GM12878 (cell line): ENCODE data around the gene CDX1. TPM values are rescaled to one million over a fixed set of nuclear protein-coding genes. Genes with fewer than 3 reads are reported as not detected.

ENCODE experiments used
- ATAC-seq: fragments of 200-7000 bp; cut with Tn5 transposase; 3 replicates; pipeline ENCODE4 v1.9.1; 2020; ENCODE audit warnings: mild to moderate bottlenecking, moderate library complexity
- BruUV-seq: library from RNA; stranded (reverse); fragments of 400-500 nt; replicated peaks from 2 replicates; lab custom pipeline; 2021; lab: Mats Ljungman, UMichigan
- CTCF ChIA-PET: fragments of 300-600 bp; sonication (Branson Sonifier 250); formaldehyde crosslinking; extraction: SDS; loops from one replicate; lab custom pipeline; 2021; ENCODE audit warnings: inconsistent platforms; lab: Yijun Ruan, JAX
- POLR2A ChIA-PET: fragments of 350-600 bp; formaldehyde crosslinking; extraction: SDS; loops from one replicate; lab custom pipeline; 2021; ENCODE audit warnings: inconsistent platforms; lab: Charles Lee
- RAD21 ChIA-PET: fragments of 300-600 bp; sonication (Branson Sonifier 250); formaldehyde crosslinking; loops from one replicate; lab custom pipeline; 2023; ENCODE audit warnings: antibody characterized with exemption; ENCODE audit not compliant: unreplicated experiment; lab: Charles Lee
- SMC1A ChIA-PET: fragments of 300-600 bp; sonication (Branson Sonifier 250); formaldehyde crosslinking; loops from one replicate; lab custom pipeline; 2023; ENCODE audit not compliant: unreplicated experiment, uncharacterized antibody; lab: Charles Lee
- DNase-seq: peaks from one replicate; pipeline ENCODE4 v3.0.0-alpha.2; 2011; ENCODE audit warnings: low read depth, low spot score
- FAIRE-seq: peaks from 3 replicates; lab custom pipeline; 2011; peaks lifted over from hg19 to GRCh38; lab: Jason Lieb, UNC
- H2AFZ ChIP-seq: 2 replicates; pipeline ENCODE4 v1.6.0; 2011; ENCODE audit warnings: low read depth, low read length, control low read depth; ENCODE audit not compliant: control insufficient read depth
- H3K27ac ChIP-seq: 2 replicates; pipeline ENCODE4 v1.5.1; 2011; ENCODE audit warnings: control low read depth; ENCODE audit not compliant: control insufficient read depth, insufficient read depth
- H3K27me3 ChIP-seq, 2 experiments: replicated peaks in 1 of 2; 2 replicates each; pipeline versions ENCODE4 v1.6.0 to v1.6.1; 2011; ENCODE audit warnings: low read length in 1 of 2; ENCODE audit not compliant: control insufficient read depth in 2 of 2, insufficient read depth in 2 of 2
- H3K36me3 ChIP-seq, 2 experiments: 2 replicates each; pipeline ENCODE4 v1.5.1; 2011; ENCODE audit warnings: low read length in 1 of 2; ENCODE audit not compliant: control insufficient read depth in 2 of 2, insufficient read depth in 2 of 2
- H3K4me1 ChIP-seq: 2 replicates; pipeline ENCODE4 v1.6.1; 2011; ENCODE audit warnings: mild to moderate bottlenecking, low read length, moderate library complexity, mixed read lengths; ENCODE audit not compliant: control insufficient read depth, insufficient read depth
- H3K4me2 ChIP-seq: 2 replicates; pipeline ENCODE4 v1.6.0; 2011; ENCODE audit warnings: control low read depth; ENCODE audit not compliant: control insufficient read depth, insufficient read depth
- H3K4me3 ChIP-seq: fragments of 200-600 bp; sonication (generic); 2 replicates; pipeline ENCODE4 v1.5.1; 2016
- H3K79me2 ChIP-seq: 2 replicates; pipeline ENCODE4 v1.6.0; 2011; ENCODE audit warnings: low read length; ENCODE audit not compliant: control insufficient read depth, insufficient read depth
- H3K9ac ChIP-seq: 2 replicates; pipeline ENCODE4 v1.8.0; 2011; ENCODE audit warnings: low read length, control low read depth, mixed read lengths; ENCODE audit not compliant: control insufficient read depth, insufficient read depth
- H3K9me3 ChIP-seq: replicated peaks from 3 replicates; pipeline ENCODE4 v1.5.1; 2011; ENCODE audit warnings: mild to moderate bottlenecking, low read length; ENCODE audit not compliant: control insufficient read depth, insufficient read depth
- H4K20me1 ChIP-seq: 2 replicates; pipeline ENCODE4 v1.6.0; 2011; ENCODE audit not compliant: control insufficient read depth, insufficient read depth
- CBX3 ChIP-seq: fragments of 200-600 bp; sonication (generic); IDR thresholded peaks from 2 replicates; pipeline ENCODE4 v1.6.1; 2016; ENCODE audit warnings: low read depth, borderline replicate concordance
- HDAC6 ChIP-seq: fragments of 200-600 bp; sonication (generic); IDR thresholded peaks from one replicate; pipeline ENCODE4 v1.8.0; 2017; ENCODE audit warnings: antibody characterized with exemption; ENCODE audit not compliant: unreplicated experiment
- SMAD1 ChIP-seq: fragments of 450-650 bp; IDR thresholded peaks from 2 replicates; pipeline ENCODE4 v1.6.1; 2018; ENCODE audit warnings: mild to moderate bottlenecking, low read depth; ENCODE audit not compliant: partially characterized antibody
- SREBF1 ChIP-seq: IDR thresholded peaks from 2 replicates; pipeline ENCODE4 v1.6.1; 2012; ENCODE audit warnings: mild to moderate bottlenecking, low read length
- SUPT20H ChIP-seq: IDR thresholded peaks from 2 replicates; pipeline ENCODE4 v1.6.1; 2011; ENCODE audit warnings: low read depth, mild to moderate bottlenecking, low read length, moderate library complexity, borderline replicate concordance; ENCODE audit not compliant: control insufficient read depth
- SUZ12 ChIP-seq: fragments of 200-600 bp; sonication (generic); IDR thresholded peaks from one replicate; pipeline ENCODE4 v1.6.1; 2018; ENCODE audit warnings: antibody characterized with exemption, mild to moderate bottlenecking; ENCODE audit not compliant: unreplicated experiment
- ZNF207 ChIP-seq: fragments of 450-650 bp; IDR thresholded peaks from 2 replicates; pipeline ENCODE4 v1.6.1; 2014; ENCODE audit warnings: antibody characterized with exemption, mild to moderate bottlenecking, borderline replicate concordance
- ZNF24 ChIP-seq: fragments of 450-650 bp; IDR thresholded peaks from 2 replicates; pipeline ENCODE4 v1.6.1; 2017; ENCODE audit warnings: antibody characterized with exemption, mild to moderate bottlenecking
- WGBS: methylation state at CpG from one replicate; pipeline ENCODE4 v1.1.6; 2016; ENCODE audit warnings: low lambda C conversion rate; ENCODE audit not compliant: insufficient replicate concordance, insufficient coverage; ENCODE audit errors: missing lambda C conversion rate; 5-methylcytosine and 5-hydroxymethylcytosine counted together
- in situ Hi-C: fragments of 300-500 bp; cut with MboI; formaldehyde crosslinking; loops from 9 replicates; pipeline ENCODE4 v1.14.3; 2018; ENCODE audit warnings: mixed read lengths
- intact Hi-C: fragments of 100-400 bp; cut with micrococcal nuclease; formaldehyde crosslinking; loops from one replicate; pipeline ENCODE4 v1.14.2; 2022; ENCODE audit not compliant: unreplicated experiment
- polyA plus RNA-seq, 11 experiments: library from polyadenylated mRNA; depleted of rRNA in 4 of 11; unstranded in 6 of 11; stranded (reverse) in 5 of 11; fragments of >200 nt; fragmentation: Nextera tagmentation in 4 of 11; fragmentation: Illumina TruSeq in 1 of 11; extraction: Ambion mirVana in 4 of 11; extraction: Trizol in 1 of 11; gene quantifications; 1 replicate in 1 of 11; 2 replicates in 10 of 11; pipeline versions ENCODE4 v1.2.1 to v1.2.3, GENCODE V29; 2011 to 2016; ENCODE audit warnings: inconsistent platforms in 2 of 11, missing spikeins in 2 of 11, low read depth in 1 of 11
- total RNA-seq, 4 experiments: library from RNA; depleted of rRNA in 3 of 4; stranded (reverse); fragments of >200 nt in 3 of 4; fragmentation: Illumina TruSeq in 1 of 4; extraction: Trizol in 1 of 4; gene quantifications; 2 replicates each; pipeline versions ENCODE4 v1.2.1 to v1.2.3, GENCODE V29; 2013 to 2021
- TF ChIP-seq, protein P1 (sequence below): fragments of 150-350 bp; IDR thresholded peaks from 2 replicates; pipeline ENCODE4 v1.6.1; 2014; ENCODE audit warnings: mild to moderate bottlenecking, low read depth, low read length
- TF ChIP-seq, protein P2 (sequence below): IDR thresholded peaks from 2 replicates; pipeline ENCODE4 v1.6.1; 2012; ENCODE audit warnings: low read length, inconsistent platforms

CDX1 gene
- total and polyA plus RNA-seq, 10 of the 15 experiments (the other 5 are each of a cell fraction or from before 2014, with no cell fraction given): not detected

DNA sequence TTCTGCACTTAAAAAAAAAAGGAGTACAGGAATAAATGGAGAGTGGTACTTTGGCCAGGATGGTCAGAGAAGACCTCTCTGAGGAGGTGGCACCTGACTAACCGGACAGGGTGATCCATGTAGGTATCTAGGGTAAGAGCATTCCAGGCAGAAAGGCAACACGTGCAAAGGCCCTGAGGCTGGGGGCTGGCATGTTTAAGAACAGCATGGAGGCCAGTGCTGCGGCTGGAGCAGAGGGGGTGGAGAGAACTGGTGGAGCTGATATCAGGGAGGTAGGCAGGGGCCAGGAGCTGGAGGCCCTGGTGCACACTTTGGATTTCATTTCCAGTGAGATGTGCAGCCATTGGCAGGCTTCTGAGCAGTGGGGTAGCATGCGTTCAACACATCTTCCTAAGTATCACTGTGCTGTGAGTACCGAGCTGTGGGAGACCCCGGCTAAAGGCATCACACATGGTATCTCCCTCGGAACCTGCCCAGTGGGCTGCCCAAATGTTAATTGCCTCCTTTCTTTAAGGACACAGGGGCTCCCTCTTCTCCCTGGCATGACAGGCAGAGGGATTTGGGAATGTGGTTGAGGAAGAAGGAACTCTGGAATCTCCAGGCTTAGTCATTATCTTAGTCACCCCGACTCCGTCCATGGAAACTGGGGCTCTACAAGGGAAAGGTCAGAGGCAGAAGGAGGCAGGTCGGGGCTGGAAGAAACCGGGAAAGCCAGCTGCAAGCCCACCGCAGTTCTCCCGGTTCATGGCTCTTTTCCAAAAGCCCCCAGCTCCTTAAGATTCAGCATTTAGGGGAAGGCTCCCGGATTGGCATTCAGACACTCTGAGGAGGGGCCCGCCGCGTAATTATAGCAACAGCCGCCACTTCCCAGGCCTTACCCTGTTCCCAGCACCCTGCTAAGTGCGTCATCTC is 41.9 kb downstream of the CDX1 start:
- RAD21 ChIA-PET: interaction anchor here (1.1 kb wide), 1 partner anchor 80 kb away, joined by 3 read pairs; no protein-coding TSS in a partner anchor
- WGBS: 33% methylated on average over 19 of the region's 19 CpGs

More for the DNA sequence above, 41.9 kb downstream of the CDX1 start:
- intact Hi-C loops (no loop called here), in situ Hi-C loops (no loop called here)
- SMC1A ChIA-PET: interaction anchor here (1.0 kb wide), 1 partner anchor 46 kb away, joined by 3 read pairs; no protein-coding TSS in a partner anchor
- no peak overlapping the region for H3K4me3 ChIP-seq
- H4K20me1 ChIP-seq: no peaks in the 10 kb centered on the region
- peaks cover 0 to 3% of the 10 kb centered on the region in 2 experiments; a peak in 2 of 4 replicates for H3K27me3 ChIP-seq
- FAIRE-seq: no peak
- H3K9me3 ChIP-seq: no peaks in the 10 kb centered on the region
- H3K79me2 ChIP-seq: no peaks in the 10 kb centered on the region
- no peaks in the 10 kb centered on the region for H3K36me3 ChIP-seq
- H3K4me1 ChIP-seq: no peaks in the 10 kb centered on the region
- no peak overlapping the region for H3K27ac ChIP-seq
- H3K9ac ChIP-seq: no peak overlapping the region
- TF ChIP-seq ZNF24 (no peak), CBX3 (no peak), SREBF1 (no peak), SUZ12 (no peak), HDAC6 (no peak), SUPT20H (no peak), ZNF207 (no peak), SMAD1 (no peak)
- TF ChIP-seq, protein P1, sequence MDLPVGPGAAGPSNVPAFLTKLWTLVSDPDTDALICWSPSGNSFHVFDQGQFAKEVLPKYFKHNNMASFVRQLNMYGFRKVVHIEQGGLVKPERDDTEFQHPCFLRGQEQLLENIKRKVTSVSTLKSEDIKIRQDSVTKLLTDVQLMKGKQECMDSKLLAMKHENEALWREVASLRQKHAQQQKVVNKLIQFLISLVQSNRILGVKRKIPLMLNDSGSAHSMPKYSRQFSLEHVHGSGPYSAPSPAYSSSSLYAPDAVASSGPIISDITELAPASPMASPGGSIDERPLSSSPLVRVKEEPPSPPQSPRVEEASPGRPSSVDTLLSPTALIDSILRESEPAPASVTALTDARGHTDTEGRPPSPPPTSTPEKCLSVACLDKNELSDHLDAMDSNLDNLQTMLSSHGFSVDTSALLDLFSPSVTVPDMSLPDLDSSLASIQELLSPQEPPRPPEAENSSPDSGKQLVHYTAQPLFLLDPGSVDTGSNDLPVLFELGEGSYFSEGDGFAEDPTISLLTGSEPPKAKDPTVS: no peak
- TF ChIP-seq, protein P2, sequence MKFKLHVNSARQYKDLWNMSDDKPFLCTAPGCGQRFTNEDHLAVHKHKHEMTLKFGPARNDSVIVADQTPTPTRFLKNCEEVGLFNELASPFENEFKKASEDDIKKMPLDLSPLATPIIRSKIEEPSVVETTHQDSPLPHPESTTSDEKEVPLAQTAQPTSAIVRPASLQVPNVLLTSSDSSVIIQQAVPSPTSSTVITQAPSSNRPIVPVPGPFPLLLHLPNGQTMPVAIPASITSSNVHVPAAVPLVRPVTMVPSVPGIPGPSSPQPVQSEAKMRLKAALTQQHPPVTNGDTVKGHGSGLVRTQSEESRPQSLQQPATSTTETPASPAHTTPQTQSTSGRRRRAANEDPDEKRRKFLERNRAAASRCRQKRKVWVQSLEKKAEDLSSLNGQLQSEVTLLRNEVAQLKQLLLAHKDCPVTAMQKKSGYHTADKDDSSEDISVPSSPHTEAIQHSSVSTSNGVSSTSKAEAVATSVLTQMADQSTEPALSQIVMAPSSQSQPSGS: no peak
- TF ChIP-seq, all 136 proteins: peak for 0
- ChIA-PET CTCF (interaction anchor here (0.7 to 3.2 kb wide), 3 partner anchors 10 to 47 kb away, joined by 3 to 12 read pairs (median 11); no protein-coding TSS in a partner anchor), POLR2A (no interaction called here)
- no peak overlapping the region for H3K4me2 ChIP-seq
- no peak overlapping the region for H2AFZ ChIP-seq
- ATAC-seq: no peak
- DNase-seq: no peak
- no TSS peak for BruUV-seq
